IMR-90 (cell line): ENCODE measurements around the gene RBM23. TPM values are rescaled to one million over a fixed set of nuclear protein-coding genes. Genes with fewer than 3 reads are reported as not detected.

ENCODE experiments used
- ATAC-seq: fragments of 200-7000 bp; cut with Tn5 transposase; 2 replicates; pipeline ENCODE4 v1.9.1; 2020; ENCODE audit warnings: low read depth, mild to moderate bottlenecking, moderate library complexity
- BruUV-seq: library from RNA; stranded (reverse); fragments of 400-500 nt; replicated peaks from 2 replicates; lab custom pipeline; 2021; lab: Mats Ljungman, UMichigan
- CTCF ChIA-PET: fragments of 300-600 bp; formaldehyde crosslinking; extraction: SDS; loops from one replicate; lab custom pipeline; 2021; ENCODE audit warnings: antibody characterized with exemption; lab: Yijun Ruan, JAX
- POLR2A ChIA-PET: fragments of 300-600 bp; sonication (Branson Sonifier 250); formaldehyde crosslinking; loops from one replicate; lab custom pipeline; 2022; ENCODE audit warnings: antibody characterized with exemption; ENCODE audit not compliant: unreplicated experiment; lab: Charles Lee
- DNase-seq: peaks from one replicate; pipeline ENCODE4 v3.0.0; 2013
- H2AFZ ChIP-seq: replicated peaks from 2 replicates; pipeline ENCODE3; 2013; ENCODE audit warnings: low read length, mild to moderate bottlenecking; ENCODE audit not compliant: poor library complexity
- H2AK5ac ChIP-seq: 2 replicates; pipeline ENCODE4 v1.6.1; 2013; ENCODE audit warnings: low read depth, low read length, inconsistent platforms
- H2AK9ac ChIP-seq: replicated peaks from 2 replicates; pipeline ENCODE3; 2013; ENCODE audit warnings: mild to moderate bottlenecking, low read depth, low read length, moderate library complexity; ENCODE audit not compliant: poor library complexity
- H2BK120ac ChIP-seq: 2 replicates; pipeline ENCODE4 v1.6.1; 2013; ENCODE audit warnings: low read depth, low read length, inconsistent platforms
- H2BK15ac ChIP-seq: 3 replicates; pipeline ENCODE4 v1.6.1; 2013; ENCODE audit warnings: low read depth, low read length, inconsistent platforms
- H2BK20ac ChIP-seq: 2 replicates; pipeline ENCODE4 v1.6.1; 2013; ENCODE audit warnings: low read depth, mild to moderate bottlenecking, inconsistent platforms, low read length, moderate library complexity
- H2BK5ac ChIP-seq: 2 replicates; pipeline ENCODE4 v1.6.1; 2013; ENCODE audit warnings: mild to moderate bottlenecking, low read depth, low read length, inconsistent platforms; ENCODE audit not compliant: poor library complexity, severe bottlenecking
- H3K14ac ChIP-seq: replicated peaks from 2 replicates; pipeline ENCODE4 v1.6.1; 2013; ENCODE audit warnings: low read depth, low read length, inconsistent platforms
- H3K18ac ChIP-seq: 2 replicates; pipeline ENCODE4 v1.6.1; 2013; ENCODE audit warnings: low read depth, low read length, control low read depth
- H3K23ac ChIP-seq: 2 replicates; pipeline ENCODE4 v1.6.1; 2013; ENCODE audit warnings: low read depth, low read length, inconsistent platforms
- H3K27ac ChIP-seq: 2 replicates; pipeline ENCODE4 v1.5.1; 2013; ENCODE audit warnings: mild to moderate bottlenecking, control low read depth, low read length; ENCODE audit not compliant: insufficient read depth
- H3K27me3 ChIP-seq: 2 replicates; pipeline ENCODE4 v1.6.1; 2013; ENCODE audit warnings: low read length; ENCODE audit not compliant: control insufficient read depth, insufficient read depth
- H3K36me3 ChIP-seq: 2 replicates; pipeline ENCODE4 v1.6.1; 2013; ENCODE audit warnings: low read length, mixed read lengths; ENCODE audit not compliant: control insufficient read depth, insufficient read depth
- H3K4ac ChIP-seq: 2 replicates; pipeline ENCODE4 v1.6.1; 2013; ENCODE audit warnings: low read depth, low read length, inconsistent platforms
- H3K4me1 ChIP-seq: 2 replicates; pipeline ENCODE4 v1.6.1; 2013; ENCODE audit warnings: low read length, mixed read lengths; ENCODE audit not compliant: control insufficient read depth, insufficient read depth
- H3K4me2 ChIP-seq: 2 replicates; pipeline ENCODE4 v1.6.1; 2013; ENCODE audit warnings: low read depth, mild to moderate bottlenecking, control low read depth, low read length, moderate library complexity
- H3K4me3 ChIP-seq: 2 replicates; pipeline ENCODE4 v1.5.1; 2013; ENCODE audit warnings: low read depth, mild to moderate bottlenecking, control low read depth, low read length, moderate library complexity; ENCODE audit not compliant: insufficient read depth
- H3K56ac ChIP-seq: 2 replicates; pipeline ENCODE4 v1.6.1; 2013; ENCODE audit warnings: low read length, inconsistent platforms; ENCODE audit not compliant: insufficient read depth; ENCODE audit errors: extremely low read depth
- H3K79me1 ChIP-seq, 2 experiments: 2 replicates each; pipeline ENCODE4 v1.6.1; 2013; ENCODE audit warnings: low read length in 2 of 2, inconsistent platforms in 1 of 2, low read depth in 1 of 2
- H3K9ac ChIP-seq: 2 replicates; pipeline ENCODE4 v1.6.1; 2013; ENCODE audit warnings: low read depth, low read length, control low read depth
- H3K9me1 ChIP-seq: 2 replicates; pipeline ENCODE4 v1.6.1; 2013; ENCODE audit warnings: low read length, inconsistent platforms; ENCODE audit not compliant: insufficient read depth
- H3K9me3 ChIP-seq: 2 replicates; pipeline ENCODE4 v1.6.1; 2013; ENCODE audit warnings: low read length; ENCODE audit not compliant: control insufficient read depth, insufficient read depth
- H4K20me1 ChIP-seq: 2 replicates; pipeline ENCODE4 v1.6.1; 2013; ENCODE audit warnings: low read length, inconsistent platforms; ENCODE audit not compliant: insufficient read depth
- H4K5ac ChIP-seq: 2 replicates; pipeline ENCODE4 v1.6.1; 2013; ENCODE audit warnings: mild to moderate bottlenecking, low read depth, low read length, control low read depth
- H4K8ac ChIP-seq, 2 experiments: 2 replicates each; pipeline ENCODE4 v1.6.1; 2013; ENCODE audit warnings: low read depth in 2 of 2, low read length in 2 of 2, control low read depth in 1 of 2, inconsistent platforms in 1 of 2
- H4K91ac ChIP-seq: 2 replicates; pipeline ENCODE4 v1.6.1; 2013; ENCODE audit warnings: low read depth, low read length, inconsistent platforms; ENCODE audit not compliant: insufficient read depth
- CHD1 ChIP-seq: IDR thresholded peaks from 2 replicates; pipeline ENCODE4 v1.6.1; 2012; ENCODE audit warnings: low read depth, low read length, improper control_type of control experiment
- WGBS, 2 experiments: methylation state at CpG; one replicate each; pipeline versions ENCODE4 v1.1.5 to v1.1.7; 2013; ENCODE audit warnings: missing lambda C conversion rate in 2 of 2; ENCODE audit not compliant: insufficient read length in 1 of 2; ENCODE audit errors: extremely low coverage in 2 of 2; 5-methylcytosine and 5-hydroxymethylcytosine counted together
- dilution Hi-C: fragments of 300-500 bp; cut with HindIII; formaldehyde crosslinking; loops from one replicate; pipeline ENCODE4 v1.14.3; 2018; ENCODE audit warnings: low sequenced_read_pairs; ENCODE audit not compliant: unreplicated experiment
- in situ Hi-C: fragments of 300-500 bp; cut with MboI; formaldehyde crosslinking; loops from 3 replicates; pipeline ENCODE4 v1.14.3; 2019; ENCODE audit warnings: low sequenced_read_pairs, inconsistent platforms, mixed read lengths
- intact Hi-C: fragments of 100-400 bp; cut with micrococcal nuclease; formaldehyde crosslinking; loops from 2 replicates; pipeline ENCODE4 v1.10.0; 2022
- polyA plus RNA-seq, 3 experiments: library from polyadenylated mRNA; depleted of rRNA; stranded (reverse); fragments of >200 nt; gene quantifications; 2 replicates each; pipeline ENCODE4 v1.2.3, GENCODE V29; 2012; ENCODE audit warnings: low replicate concordance in 1 of 3
- total RNA-seq: library from RNA; depleted of rRNA; stranded (reverse); fragments of >200 nt; gene quantifications from 2 replicates; pipeline ENCODE4 v1.2.3, GENCODE V29; 2012

Gene RBM23
- total and polyA plus RNA-seq, 2 of the 4 experiments (the other 2 are of a cell fraction), result 44.7 to 375 TPM

GRCh38 chr14:22872833-22873520, 46.0 kb downstream of the RBM23 start:
- Histone ChIP-seq H3K9me1 (0 out of 2 replicates have a peak, but pooled peaks cover 3% of the 10 kb centered on the region), H3K36me3 (peaks cover 38% of the 10 kb centered on the region), H4K5ac (no peak overlapping the region; the same call in 1 of the 2 replicates), H3K4me3 (peak overlapping the region; percentile 79), H3K23ac (peak overlapping the region; percentile 50), H3K9me3 (no peaks in the 10 kb centered on the region), H2BK120ac (peak overlapping the region; percentile 7; the same call in 1 of the 2 replicates), H4K91ac (peak overlapping the region; percentile 12; the same call in 1 of the 2 replicates), H3K9ac (peak overlapping the region; percentile 92), H2BK5ac (peak overlapping the region; percentile 84), H2AK9ac (peak overlapping the region; percentile 97), H3K56ac (peak overlapping the region; percentile 52), H2BK20ac (no peak overlapping the region; the same call in 1 of the 2 replicates), H2BK15ac (0 out of 3 replicates have a peak overlapping the region, but pooled peaks have one; percentile 2), H3K14ac (peak overlapping the region; percentile 73), H4K8ac (peak overlapping the region; percentile 4 to 27; a peak in 2 of 4 replicates), H3K79me1 (peaks cover 20 to 32% of the 10 kb centered on the region in 2 experiments; a peak in 3 of 4 replicates), H3K18ac (peak overlapping the region; percentile 21; the same call in 1 of the 2 replicates), H3K4ac (peak overlapping the region; percentile 51), H2AK5ac (peak overlapping the region; percentile 41), H3K4me2 (peak overlapping the region; percentile 90), H3K27me3 (no peaks in the 10 kb centered on the region), H3K4me1 (peaks cover 3% of the 10 kb centered on the region; the same call in 1 of the 2 replicates), H2AFZ (peak overlapping the region; percentile 46), H3K27ac (peak overlapping the region; percentile 77), H4K20me1 (peaks cover 9% of the 10 kb centered on the region)
- in situ Hi-C loops, result loop anchor here (25.0 kb wide), 1 partner anchor 486 kb away; no protein-coding TSS in a partner anchor
- intact Hi-C loops, result loop anchor here (1.0 to 5.0 kb wide), 4 partner anchors 14 to 109 kb away; partner anchors contain the start of gene AJUBA
- ATAC-seq (peak; percentile 2), DNase-seq (no peak)
- TF ChIP-seq CHD1, result no peak
- 90% methylated on average over 2 of the region's 10 CpGs; no CpG with 5 or more reads in 1 of the 2 experiments for WGBS, 2 experiments
- dilution Hi-C loops, result no loop called here
- no TSS peak for BruUV-seq
- ChIA-PET CTCF (interaction anchor here (0.6 to 1.9 kb wide), 9 partner anchors 8 to 323 kb away, joined by 3 to 10 read pairs (median 5); partner anchors contain the start of gene REM2), POLR2A (interaction anchor here (0.6 to 0.7 kb wide), 2 partner anchors 54 to 671 kb away, joined by 3 to 9 read pairs; no protein-coding TSS in a partner anchor)
